ENCODE data around the gene INPP5A.
A peak's percentile ranks its signal among the peaks of the same experiment; 100 is the strongest.

The INPP5A gene

GRCh38 chr10:132725202-132725601 lies 187.6 kb downstream of the INPP5A start:
- DNase-seq (ENCODE audit: low read depth) = no peak

GRCh38 chr10:132726194-132726593 lies 188.6 kb downstream of the INPP5A start:
- no peak for DNase-seq (ENCODE audit: low read depth)

- DNase-seq (ENCODE audit: low read depth) = no peak
These were observed 189.4 kb downstream of the INPP5A start for GRCh38 chr10:132726951-132727350.

- DNase-seq (ENCODE audit: low read depth) = no peak
These were observed 189.8 kb downstream of the INPP5A start for GRCh38 chr10:132727411-132727810.

GRCh38 chr10:132728321-132728720 lies 190.7 kb downstream of the INPP5A start:
- no peak for DNase-seq (ENCODE audit: low read depth)

GRCh38 chr10:132728741-132729140 lies 191.2 kb downstream of the INPP5A start:
- DNase-seq (ENCODE audit: low read depth) = no peak

GRCh38 chr10:132729810-132730572 lies 192.4 kb downstream of the INPP5A start:
- DNase-seq (ENCODE audit: low read depth) = no peak

- DNase-seq (ENCODE audit: low read depth) = no peak
These were observed 193.0 kb downstream of the INPP5A start for GRCh38 chr10:132730573-132730953.

- DNase-seq (ENCODE audit: low read depth) = no peak
These were observed 194.9 kb downstream of the INPP5A start for GRCh38 chr10:132732518-132732917.

- DNase-seq (ENCODE audit: low read depth) = no peak
These were observed 196.3 kb downstream of the INPP5A start for GRCh38 chr10:132733926-132734325.

- DNase-seq (ENCODE audit: low read depth) = no peak
These were observed 197.8 kb downstream of the INPP5A start for GRCh38 chr10:132735341-132735775.

- DNase-seq (ENCODE audit: low read depth) = no peak
These were observed 198.4 kb downstream of the INPP5A start for GRCh38 chr10:132735923-132736391.

- DNase-seq (ENCODE audit: low read depth) = no peak
These were observed 199.9 kb downstream of the INPP5A start for GRCh38 chr10:132737390-132738048.

GRCh38 chr10:132738454-132739224 lies 201.1 kb downstream of the INPP5A start:
- no peak for DNase-seq (ENCODE audit: low read depth)

- no peak for DNase-seq (ENCODE audit: low read depth)
These were observed 201.6 kb downstream of the INPP5A start for GRCh38 chr10:132739225-132739613.

GRCh38 chr10:132740588-132740987 lies 203.0 kb downstream of the INPP5A start:
- DNase-seq (ENCODE audit: low read depth) = no peak

- no peak for DNase-seq (ENCODE audit: low read depth)
These were observed 204.7 kb downstream of the INPP5A start for GRCh38 chr10:132742167-132742836.

- DNase-seq (ENCODE audit: low read depth) = no peak
These were observed 205.2 kb downstream of the INPP5A start for GRCh38 chr10:132742837-132743194.

- peak; percentile 32 for DNase-seq (ENCODE audit: low read depth)
These were observed 205.8 kb downstream of the INPP5A start for GRCh38 chr10:132743196-132743924.

- no peak for DNase-seq (ENCODE audit: low read depth)
These were observed 206.4 kb downstream of the INPP5A start for GRCh38 chr10:132743925-132744490.

GRCh38 chr10:132744839-132745238 lies 207.3 kb downstream of the INPP5A start:
- no peak for DNase-seq (ENCODE audit: low read depth)
